NCI-H345 (cell line): Measurements from ENCODE around the gene TMEM11.

ENCODE experiments used
- DNase-seq: peaks from one replicate; lab custom pipeline; 2025; lab: John Stamatoyannopoulos, UW

The TMEM11 gene

GRCh38 chr17:21214015-21214776 is at the start of gene TMEM11:
TMEM11 (minus strand) TSS chr17:21214161; CDS start chr17:21214152, 9 bp downstream.
- DNase-seq, result peak; percentile 91

- DNase-seq, result no peak
Measured at GRCh38 chr17:21263376-21263775, 49.4 kb upstream of the TMEM11 start.

GRCh38 chr17:21262259-21262993 is 48.5 kb upstream of the TMEM11 start:
- no peak for DNase-seq

- no peak for DNase-seq
Measured at GRCh38 chr17:21258593-21258992, 44.6 kb upstream of the TMEM11 start.

- DNase-seq, result no peak
Measured at GRCh38 chr17:21253646-21254441, 39.9 kb upstream of the TMEM11 start.

- peak; percentile 76 for DNase-seq
Measured at GRCh38 chr17:21252796-21253645, 39.1 kb upstream of the TMEM11 start, which contains the start of gene NATD1. NATD1 (minus strand) TSS chr17:21253410; CDS start chr17:21253264, 146 bp downstream.

- no peak for DNase-seq
Measured at GRCh38 chr17:21252289-21252795, 38.4 kb upstream of the TMEM11 start.

- DNase-seq, result no peak
Measured at GRCh38 chr17:21251337-21252010, 37.5 kb upstream of the TMEM11 start.

- DNase-seq, result no peak
Measured at GRCh38 chr17:21250854-21251253, 36.9 kb upstream of the TMEM11 start.

- no peak for DNase-seq
Measured at GRCh38 chr17:21249920-21250703, 36.2 kb upstream of the TMEM11 start.

GRCh38 chr17:21249086-21249795 is 35.3 kb upstream of the TMEM11 start:
- no peak for DNase-seq

GRCh38 chr17:21248500-21248899 is 34.5 kb upstream of the TMEM11 start:
- no peak for DNase-seq

- DNase-seq, result no peak
Measured at GRCh38 chr17:21247552-21248258, 33.7 kb upstream of the TMEM11 start.

GRCh38 chr17:21246698-21247097 is 32.7 kb upstream of the TMEM11 start:
- no peak for DNase-seq

GRCh38 chr17:21245639-21246084 is 31.7 kb upstream of the TMEM11 start:
- no peak for DNase-seq

GRCh38 chr17:21243516-21244303 is 29.7 kb upstream of the TMEM11 start:
- no peak for DNase-seq

GRCh38 chr17:21242780-21243515 is 29.0 kb upstream of the TMEM11 start:
- DNase-seq, result no peak
